ENCODE data around the gene C22orf23. TPM values are rescaled to one million over a fixed set of nuclear protein-coding genes. Genes with fewer than 3 reads are reported as not detected.

Gene C22orf23
- polyA plus RNA-seq, 2 of the 4 experiments (the other 2 are of a cell fraction): 0.26 to 0.52 TPM

DNA sequence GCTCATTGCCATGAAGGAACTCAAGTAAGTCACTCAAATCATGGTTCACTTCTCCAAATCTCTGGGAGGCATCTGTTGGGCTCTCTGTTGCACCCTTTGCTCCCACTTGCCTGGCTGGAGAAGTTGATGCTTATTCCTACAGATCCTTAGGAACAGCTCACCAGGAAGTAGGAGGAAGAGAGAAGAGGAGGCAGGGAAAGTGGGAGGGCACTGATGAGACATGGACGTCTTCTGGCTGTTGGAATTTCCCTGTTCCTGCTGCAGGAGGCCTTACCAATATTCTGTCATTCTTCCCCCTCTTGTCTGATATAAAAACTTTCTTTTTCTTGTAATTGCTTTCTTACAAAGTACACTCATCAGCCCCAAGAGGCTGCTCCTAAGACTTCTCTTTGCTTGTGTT lies 13.7 kb upstream of the C22orf23 start:
- H3K4me1 ChIP-seq: no peaks in the 10 kb centered on the region
- 55% methylated on average over 1 of the region's 1 CpG for WGBS (ENCODE audit: missing lambda C conversion rate)
- FAIRE-seq: no peak
- H3K4me2 ChIP-seq: no peak overlapping the region
- no peak overlapping the region for H3K4me3 ChIP-seq
- POLR2A ChIA-PET: no interaction called here
- H3K27ac ChIP-seq: no peak overlapping the region
- no peaks in the 10 kb centered on the region for H3K9me3 ChIP-seq
- no peak for ATAC-seq
- TF ChIP-seq USF2 (IDR thresholded peaks at IDR 0.05) (no peak), CBX8 (IDR thresholded peaks at IDR 0.05) (no peak), POLR2A (IDR thresholded peaks at IDR 0.05; ENCODE audit: low read length) (no peak), BHLHE40 (IDR thresholded peaks at IDR 0.05; ENCODE audit: low read depth, low read length) (no peak), CEBPB (IDR thresholded peaks at IDR 0.05) (no peak), MAZ (IDR thresholded peaks at IDR 0.05; ENCODE audit: borderline replicate concordance, low read depth, low read length) (no peak), ZNF302 (CRISPR knock-in tag; IDR thresholded peaks at IDR 0.05) (no peak), ZSCAN20 (CRISPR knock-in tag; IDR thresholded peaks at IDR 0.05) (no peak), KDM1A (IDR thresholded peaks at IDR 0.05; ENCODE audit: low read depth) (no peak), ELK1 (IDR thresholded peaks at IDR 0.05; ENCODE audit: low read depth, low read length) (no peak), KDM5A (IDR thresholded peaks at IDR 0.05) (no peak), CBX2 (IDR thresholded peaks at IDR 0.05; ENCODE audit: borderline replicate concordance, low read depth) (no peak), NPAS2 (CRISPR knock-in tag; IDR thresholded peaks at IDR 0.05; ENCODE audit: borderline replicate concordance) (no peak), ATOH8 (CRISPR knock-in tag; IDR thresholded peaks at IDR 0.05; ENCODE audit: low read depth) (no peak), MAX (IDR thresholded peaks at IDR 0.05) (no peak)
- no peak for DNase-seq (ENCODE audit: low read depth in 1 of 2, low spot score in 1 of 2)
- CTCF ChIA-PET: interaction anchor here (1.5 to 6.6 kb wide), 5 partner anchors 29 to 149 kb away, joined by 4 to 65 read pairs (median 8); no protein-coding TSS in a partner anchor

DNA sequence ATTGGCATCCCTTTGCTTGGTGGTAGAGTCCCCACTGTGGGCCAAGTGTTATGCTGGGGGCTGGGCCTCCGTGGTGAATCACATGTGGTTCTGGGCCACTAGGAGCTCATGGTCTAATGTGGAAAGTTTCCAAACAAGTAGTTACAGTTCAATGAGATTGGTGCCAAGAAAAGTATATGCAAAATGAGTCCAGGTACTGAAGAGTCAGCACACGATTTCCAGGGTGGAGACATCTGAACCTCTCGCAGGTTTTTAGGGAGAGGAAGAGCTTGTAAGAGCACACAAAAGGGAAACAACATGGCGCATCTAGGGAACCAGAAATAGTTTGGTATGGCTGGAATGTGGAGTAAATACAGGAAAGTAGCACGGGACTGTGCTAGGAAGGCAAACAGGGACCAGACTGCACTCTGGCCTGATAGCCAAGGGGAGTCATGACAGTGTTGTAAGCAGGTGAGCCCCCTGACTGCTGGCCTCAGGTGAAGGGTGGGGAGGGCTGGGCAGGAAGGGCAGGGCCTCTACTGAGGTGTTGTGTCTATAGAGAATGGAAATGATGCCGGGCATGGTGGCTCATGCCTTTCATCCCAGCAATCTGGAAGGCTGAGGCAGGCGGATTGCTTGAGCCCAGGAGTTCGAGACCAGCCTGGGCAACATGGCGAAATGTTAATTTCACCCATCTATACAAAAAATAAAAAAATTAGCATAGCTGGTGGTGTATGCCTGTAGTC lies 12.7 kb upstream of the C22orf23 start:
- DNase-seq (ENCODE audit: low read depth in 1 of 2, low spot score in 1 of 2): no peak
- Histone ChIP-seq H3K4me3 (no peak overlapping the region), H3K27ac (no peak overlapping the region), H3K9me3 (no peaks in the 10 kb centered on the region), H3K4me1 (no peaks in the 10 kb centered on the region), H3K4me2 (no peak overlapping the region)
- ChIA-PET POLR2A (no interaction called here), CTCF (interaction anchor here (0.7 to 6.6 kb wide), 24 partner anchors 9 to 159 kb away, joined by 3 to 65 read pairs (median 4); partner anchors contain the start of genes C22orf23, GCAT, MICALL1 and POLR2F)
- no peak for ATAC-seq
- TF ChIP-seq ELK1 (IDR thresholded peaks at IDR 0.05; ENCODE audit: low read depth, low read length): no peak
- no peak for TF ChIP-seq REST (IDR thresholded peaks at IDR 0.05)
- no peak for TF ChIP-seq USF2 (IDR thresholded peaks at IDR 0.05)
- no peak for TF ChIP-seq RFX5 (IDR thresholded peaks at IDR 0.05)
- TF ChIP-seq CEBPB (IDR thresholded peaks at IDR 0.05): no peak
- TF ChIP-seq FOSL2 (IDR thresholded peaks at IDR 0.05): no peak
- TF ChIP-seq FOSL2 (CRISPR knock-in tag; IDR thresholded peaks at IDR 0.05): no peak
- no peak for TF ChIP-seq RNF2 (IDR thresholded peaks at IDR 0.05; ENCODE audit: borderline replicate concordance, low read depth)
- no peak for TF ChIP-seq JUNB (IDR thresholded peaks at IDR 0.05)
- TF ChIP-seq GATA3 (IDR thresholded peaks at IDR 0.05; ENCODE audit: borderline replicate concordance): no peak
- no peak for TF ChIP-seq TP53 (CRISPR knock-in tag; IDR thresholded peaks at IDR 0.05)
- TF ChIP-seq E2F6 (IDR thresholded peaks at IDR 0.05; ENCODE audit: borderline replicate concordance, low read depth): no peak
- no peak for TF ChIP-seq HOXB5 (CRISPR knock-in tag; IDR thresholded peaks at IDR 0.05)
- 78% methylated on average over 9 of the region's 9 CpGs for WGBS (ENCODE audit: missing lambda C conversion rate)
- no peak for FAIRE-seq
